Mesendoderm (in vitro differentiated cells): Measurements from ENCODE around the gene NSD2.

ENCODE experiments used
- small RNA-seq: library from polyadenylated mRNA; stranded (forward); fragments of <200 nt; extraction: miRNeasy Mini kit (QIAGEN cat#:217004); gene quantifications from one replicate; pipeline ENCODE3, GENCODE V24; 2013; ENCODE audit not compliant: insufficient read depth

The NSD2 gene

Small RNAs within 50 kb of the gene (small RNA-seq; reads per million reads assigned to genes)
- 5.0 reads per million, percentile 70 among the genes with 10 or more reads in this experiment for gene SCARNA22
